GM12874 (cell line): ENCODE measurements around the gene HTATIP2.
A peak's percentile ranks its signal among the peaks of the same experiment; 100 is the strongest.

Experiments used
- CTCF ChIP-seq: IDR thresholded peaks from 2 replicates; pipeline ENCODE4 v1.5.1; 2011; ENCODE audit warnings: low read depth, mild to moderate bottlenecking, control low read depth, low read length, moderate library complexity; ENCODE audit not compliant: insufficient read depth

HTATIP2 gene

GRCh38 chr11:20351136-20351535 is 12.4 kb upstream of the HTATIP2 start:
- no peak for TF ChIP-seq CTCF

- no peak for TF ChIP-seq CTCF
These were observed 11.7 kb upstream of the HTATIP2 start for GRCh38 chr11:20351751-20352262.

GRCh38 chr11:20353829-20354434 is 9.6 kb upstream of the HTATIP2 start:
- TF ChIP-seq CTCF: peak; percentile 65

GRCh38 chr11:20355221-20356219 is 8.0 kb upstream of the HTATIP2 start:
- peak; percentile 61 for TF ChIP-seq CTCF

GRCh38 chr11:20357150-20357549 is 6.4 kb upstream of the HTATIP2 start:
- no peak for TF ChIP-seq CTCF

GRCh38 chr11:20360650-20361049 is 2.9 kb upstream of the HTATIP2 start:
- no peak for TF ChIP-seq CTCF

GRCh38 chr11:20362481-20362880 is 1.0 kb upstream of the HTATIP2 start:
- TF ChIP-seq CTCF: no peak
